WTC11 (cell line): ENCODE data around the gene GLYATL2. TPM values are rescaled to one million over a fixed set of nuclear protein-coding genes. Genes with fewer than 3 reads are reported as not detected.

Experiments used
- ATAC-seq: fragments of 200-7000 bp; cut with Tn5 transposase; 2 replicates; pipeline ENCODE4 v1.10.0; 2021; ENCODE audit warnings: mild to moderate bottlenecking, moderate library complexity
- CTCF ChIA-PET: fragments of 300-600 bp; sonication (Branson Sonifier 250); formaldehyde crosslinking; loops from one replicate; lab custom pipeline; 2021; ENCODE audit warnings: antibody characterized with exemption; lab: Charles Lee
- POLR2A ChIA-PET: fragments of 350-600 bp; sonication (Branson Sonifier 250); formaldehyde crosslinking; loops from one replicate; lab custom pipeline; 2021; ENCODE audit warnings: antibody characterized with exemption; lab: Charles Lee
- DNase-seq: peaks from one replicate; pipeline ENCODE4 v3.0.0; 2021; ENCODE audit warnings: low spot score
- H3K27ac Mint-ChIP-seq: 2 replicates; pipeline ENCODE4 v1.8.0; 2021; ENCODE audit warnings: mixed read lengths
- H3K27me3 Mint-ChIP-seq: 2 replicates; pipeline ENCODE4 v1.8.0; 2021; ENCODE audit warnings: low read depth, mild to moderate bottlenecking, moderate library complexity, mixed read lengths
- H3K36me3 Mint-ChIP-seq: 2 replicates; pipeline ENCODE4 v1.8.0; 2021; ENCODE audit warnings: mixed read lengths
- H3K4me1 Mint-ChIP-seq: 2 replicates; pipeline ENCODE4 v1.8.0; 2022; ENCODE audit warnings: mixed read lengths
- H3K4me3 Mint-ChIP-seq: 2 replicates; pipeline ENCODE4 v1.8.0; 2021; ENCODE audit warnings: mild to moderate bottlenecking, moderate library complexity, mixed read lengths
- H3K9me3 Mint-ChIP-seq: 2 replicates; pipeline ENCODE4 v1.8.0; 2021; ENCODE audit warnings: mixed read lengths
- ATF2 ChIP-seq: sonication (generic); formaldehyde crosslinking; IDR thresholded peaks from 2 replicates; pipeline ENCODE4 v1.8.1; 2022; ENCODE audit warnings: low read depth, missing genetic modification reagents, borderline replicate concordance
- CBFB ChIP-seq: sonication (generic); formaldehyde crosslinking; IDR thresholded peaks from 2 replicates; pipeline ENCODE4 v1.8.1; 2022; ENCODE audit warnings: mild to moderate bottlenecking, low read depth, missing genetic modification reagents
- CTCF ChIP-seq: fragments of 200-600 bp; IDR thresholded peaks from 2 replicates; pipeline ENCODE4 v1.8.0; 2022; ENCODE audit warnings: antibody characterized with exemption
- EMX1 ChIP-seq: fragments of 250-450 bp; sonication (Bioruptor Pico); IDR thresholded peaks from 2 replicates; pipeline ENCODE4 v1.8.0; 2021; ENCODE audit warnings: mild to moderate bottlenecking
- GRHL2 ChIP-seq: fragments of 250-450 bp; sonication (Bioruptor Pico); IDR thresholded peaks from 2 replicates; pipeline ENCODE4 v1.8.0; 2022; ENCODE audit warnings: mild to moderate bottlenecking, moderate library complexity; ENCODE audit not compliant: insufficient replicate concordance, severe bottlenecking
- JUN ChIP-seq: sonication (generic); formaldehyde crosslinking; IDR thresholded peaks from 2 replicates; pipeline ENCODE4 v1.8.0; 2023; ENCODE audit warnings: mild to moderate bottlenecking, missing genetic modification reagents
- MYBL2 ChIP-seq: sonication (generic); formaldehyde crosslinking; IDR thresholded peaks from 2 replicates; pipeline ENCODE4 v1.8.1; 2023; ENCODE audit warnings: mild to moderate bottlenecking, moderate library complexity, missing genetic modification reagents
- NFATC4 ChIP-seq: fragments of 250-450 bp; sonication (Bioruptor Pico); IDR thresholded peaks from 2 replicates; pipeline ENCODE4 v1.9.0; 2021; ENCODE audit warnings: mild to moderate bottlenecking
- NFYB ChIP-seq: sonication (generic); formaldehyde crosslinking; conservative IDR thresholded peaks from 2 replicates; pipeline ENCODE4 v1.8.0; 2022; ENCODE audit warnings: low read depth, missing genetic modification reagents
- NR1H2 ChIP-seq: sonication (generic); formaldehyde crosslinking; IDR thresholded peaks from 2 replicates; pipeline ENCODE4 v1.9.0; 2021; ENCODE audit warnings: mild to moderate bottlenecking, moderate library complexity, missing genetic modification reagents
- NR3C1 ChIP-seq: sonication (generic); formaldehyde crosslinking; conservative IDR thresholded peaks from 2 replicates; pipeline ENCODE4 v1.8.1; 2023; ENCODE audit warnings: low read depth, mild to moderate bottlenecking, missing genetic modification reagents
- RELA ChIP-seq: sonication (generic); formaldehyde crosslinking; IDR thresholded peaks from 2 replicates; pipeline ENCODE4 v1.8.1; 2022; ENCODE audit warnings: missing genetic modification reagents, mild to moderate bottlenecking, borderline replicate concordance
- STAT6 ChIP-seq: sonication (generic); formaldehyde crosslinking; conservative IDR thresholded peaks from 2 replicates; pipeline ENCODE4 v1.8.1; 2023; ENCODE audit warnings: mild to moderate bottlenecking, low read depth, missing genetic modification reagents, moderate library complexity
- TCF7 ChIP-seq: sonication (generic); formaldehyde crosslinking; IDR thresholded peaks from 2 replicates; pipeline ENCODE4 v1.8.0; 2022; ENCODE audit warnings: mild to moderate bottlenecking, low read depth, missing genetic modification reagents, moderate library complexity
- ZBTB43 ChIP-seq: sonication (generic); formaldehyde crosslinking; IDR thresholded peaks from 2 replicates; pipeline ENCODE4 v1.8.1; 2023; ENCODE audit warnings: mild to moderate bottlenecking, missing genetic modification reagents
- ZNF263 ChIP-seq: sonication (generic); formaldehyde crosslinking; IDR thresholded peaks from 2 replicates; pipeline ENCODE4 v1.8.1; 2022; ENCODE audit warnings: low read depth, mild to moderate bottlenecking, moderate library complexity, missing genetic modification reagents
- ZNF396 ChIP-seq: fragments of 250-450 bp; sonication (Bioruptor Pico); IDR thresholded peaks from 2 replicates; pipeline ENCODE4 v1.8.0; 2021; ENCODE audit warnings: mild to moderate bottlenecking, moderate library complexity, borderline replicate concordance
- total RNA-seq: library from RNA; stranded (reverse); gene quantifications from 3 replicates; pipeline ENCODE4 v1.2.3, GENCODE V29; 2021
- TF ChIP-seq, protein P1 (sequence below): sonication (generic); formaldehyde crosslinking; IDR thresholded peaks from 2 replicates; pipeline ENCODE4 v1.8.1; 2023; ENCODE audit warnings: mild to moderate bottlenecking, missing genetic modification reagents
- TF ChIP-seq, protein P2 (sequence below): sonication (generic); formaldehyde crosslinking; IDR thresholded peaks from 2 replicates; pipeline ENCODE4 v1.8.0; 2022; ENCODE audit warnings: missing genetic modification reagents
- TF ChIP-seq, protein P3 (sequence below): sonication (generic); formaldehyde crosslinking; IDR thresholded peaks from 2 replicates; pipeline ENCODE4 v1.8.0; 2022; ENCODE audit warnings: mild to moderate bottlenecking, missing genetic modification reagents

The GLYATL2 gene
- total RNA-seq, 1 experiment from 2014 or later, result 0.20 TPM

DNA sequence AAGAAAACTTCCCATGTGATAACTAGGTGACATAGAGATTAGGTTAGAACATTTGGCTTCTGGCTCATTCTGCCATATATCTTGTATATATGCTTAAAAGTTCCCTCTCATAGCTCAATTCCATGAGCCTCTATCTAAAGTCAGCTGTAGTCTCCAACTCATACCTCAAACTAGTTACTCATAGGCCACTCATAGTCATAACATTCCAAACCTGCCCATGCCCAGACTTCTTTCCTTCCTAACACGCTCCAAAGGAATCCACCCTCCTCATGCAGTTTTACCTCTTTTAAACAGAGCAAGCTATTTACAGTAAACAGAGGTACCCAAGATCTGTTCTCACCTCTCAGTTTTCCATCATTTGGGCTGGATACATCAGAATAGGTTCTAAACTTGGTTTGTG, 39.4 kb downstream of the GLYATL2 start (continued):
- TF ChIP-seq TCF7 (CRISPR knock-in tag) (no peak), GRHL2 (CRISPR knock-in tag) (no peak), NR1H2 (CRISPR knock-in tag) (no peak), RELA (CRISPR knock-in tag) (no peak), ZNF263 (CRISPR knock-in tag) (no peak), NR3C1 (no peak)
- TF ChIP-seq, protein P1, sequence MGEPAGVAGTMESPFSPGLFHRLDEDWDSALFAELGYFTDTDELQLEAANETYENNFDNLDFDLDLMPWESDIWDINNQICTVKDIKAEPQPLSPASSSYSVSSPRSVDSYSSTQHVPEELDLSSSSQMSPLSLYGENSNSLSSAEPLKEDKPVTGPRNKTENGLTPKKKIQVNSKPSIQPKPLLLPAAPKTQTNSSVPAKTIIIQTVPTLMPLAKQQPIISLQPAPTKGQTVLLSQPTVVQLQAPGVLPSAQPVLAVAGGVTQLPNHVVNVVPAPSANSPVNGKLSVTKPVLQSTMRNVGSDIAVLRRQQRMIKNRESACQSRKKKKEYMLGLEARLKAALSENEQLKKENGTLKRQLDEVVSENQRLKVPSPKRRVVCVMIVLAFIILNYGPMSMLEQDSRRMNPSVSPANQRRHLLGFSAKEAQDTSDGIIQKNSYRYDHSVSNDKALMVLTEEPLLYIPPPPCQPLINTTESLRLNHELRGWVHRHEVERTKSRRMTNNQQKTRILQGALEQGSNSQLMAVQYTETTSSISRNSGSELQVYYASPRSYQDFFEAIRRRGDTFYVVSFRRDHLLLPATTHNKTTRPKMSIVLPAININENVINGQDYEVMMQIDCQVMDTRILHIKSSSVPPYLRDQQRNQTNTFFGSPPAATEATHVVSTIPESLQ (CRISPR knock-in tag), result no peak
- TF ChIP-seq, all 79 proteins: peak for 0

DNA sequence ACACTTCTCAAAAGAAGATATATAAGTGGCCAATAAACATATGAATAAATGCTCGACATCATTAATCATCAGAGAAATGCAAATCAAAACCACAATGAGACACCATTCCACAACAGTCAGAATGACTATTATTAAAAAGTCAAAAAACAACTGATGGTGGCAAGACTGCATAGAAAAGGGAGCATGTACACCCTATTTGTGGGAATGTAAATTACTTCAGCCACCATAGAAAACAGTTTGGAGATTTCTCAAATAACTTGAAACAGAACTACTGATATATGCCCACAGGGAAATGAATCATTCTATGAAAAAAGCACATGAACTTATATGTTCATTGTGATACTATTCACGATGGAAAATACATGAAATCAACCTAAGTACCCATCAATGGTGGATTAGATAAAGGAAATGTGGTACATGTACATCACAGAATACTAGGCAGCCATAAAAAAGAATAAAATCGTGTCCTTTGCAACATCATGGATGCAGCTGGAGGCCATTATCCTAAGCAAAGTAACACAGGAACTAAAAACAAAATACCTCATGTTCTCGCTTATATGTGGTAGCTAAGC, 42.4 kb downstream of the GLYATL2 start:
- H3K27me3 Mint-ChIP-seq, result no peaks in the 10 kb centered on the region
- ChIA-PET CTCF (no interaction called here), POLR2A (no interaction called here)
- H3K27ac Mint-ChIP-seq, result no peak overlapping the region
- H3K4me1 Mint-ChIP-seq, result peaks cover 17% of the 10 kb centered on the region
- TF ChIP-seq ZNF396 (no peak), MYBL2 (CRISPR knock-in tag) (no peak), NR1H2 (CRISPR knock-in tag) (no peak), EMX1 (CRISPR knock-in tag) (no peak), ZBTB43 (CRISPR knock-in tag) (no peak), TCF7 (CRISPR knock-in tag) (no peak), NFATC4 (no peak), NR3C1 (no peak), NFYB (CRISPR knock-in tag) (no peak)
- TF ChIP-seq, protein P2, sequence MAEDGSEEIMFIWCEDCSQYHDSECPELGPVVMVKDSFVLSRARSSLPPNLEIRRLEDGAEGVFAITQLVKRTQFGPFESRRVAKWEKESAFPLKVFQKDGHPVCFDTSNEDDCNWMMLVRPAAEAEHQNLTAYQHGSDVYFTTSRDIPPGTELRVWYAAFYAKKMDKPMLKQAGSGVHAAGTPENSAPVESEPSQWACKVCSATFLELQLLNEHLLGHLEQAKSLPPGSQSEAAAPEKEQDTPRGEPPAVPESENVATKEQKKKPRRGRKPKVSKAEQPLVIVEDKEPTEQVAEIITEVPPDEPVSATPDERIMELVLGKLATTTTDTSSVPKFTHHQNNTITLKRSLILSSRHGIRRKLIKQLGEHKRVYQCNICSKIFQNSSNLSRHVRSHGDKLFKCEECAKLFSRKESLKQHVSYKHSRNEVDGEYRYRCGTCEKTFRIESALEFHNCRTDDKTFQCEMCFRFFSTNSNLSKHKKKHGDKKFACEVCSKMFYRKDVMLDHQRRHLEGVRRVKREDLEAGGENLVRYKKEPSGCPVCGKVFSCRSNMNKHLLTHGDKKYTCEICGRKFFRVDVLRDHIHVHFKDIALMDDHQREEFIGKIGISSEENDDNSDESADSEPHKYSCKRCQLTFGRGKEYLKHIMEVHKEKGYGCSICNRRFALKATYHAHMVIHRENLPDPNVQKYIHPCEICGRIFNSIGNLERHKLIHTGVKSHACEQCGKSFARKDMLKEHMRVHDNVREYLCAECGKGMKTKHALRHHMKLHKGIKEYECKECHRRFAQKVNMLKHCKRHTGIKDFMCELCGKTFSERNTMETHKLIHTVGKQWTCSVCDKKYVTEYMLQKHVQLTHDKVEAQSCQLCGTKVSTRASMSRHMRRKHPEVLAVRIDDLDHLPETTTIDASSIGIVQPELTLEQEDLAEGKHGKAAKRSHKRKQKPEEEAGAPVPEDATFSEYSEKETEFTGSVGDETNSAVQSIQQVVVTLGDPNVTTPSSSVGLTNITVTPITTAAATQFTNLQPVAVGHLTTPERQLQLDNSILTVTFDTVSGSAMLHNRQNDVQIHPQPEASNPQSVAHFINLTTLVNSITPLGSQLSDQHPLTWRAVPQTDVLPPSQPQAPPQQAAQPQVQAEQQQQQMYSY (CRISPR knock-in tag), result no peak
- H3K36me3 Mint-ChIP-seq, result peaks cover 8% of the 10 kb centered on the region
- DNase-seq (no peak), ATAC-seq (no peak)
- H3K9me3 Mint-ChIP-seq, result peaks cover 61% of the 10 kb centered on the region
- no peak overlapping the region for H3K4me3 Mint-ChIP-seq

- no peak for DNase-seq
- H3K27me3 Mint-ChIP-seq, result no peaks in the 10 kb centered on the region
- H3K27ac Mint-ChIP-seq, result no peak overlapping the region
- ChIA-PET CTCF (no interaction called here), POLR2A (no interaction called here)
- no peak overlapping the region for H3K4me3 Mint-ChIP-seq
- H3K36me3 Mint-ChIP-seq, result peaks cover 8% of the 10 kb centered on the region
- H3K9me3 Mint-ChIP-seq, result peaks cover 53% of the 10 kb centered on the region
- peaks cover 24% of the 10 kb centered on the region for H3K4me1 Mint-ChIP-seq
- ATAC-seq, result no peak
- TF ChIP-seq JUN (CRISPR knock-in tag) (no peak), STAT6 (CRISPR knock-in tag) (no peak), CBFB (CRISPR knock-in tag) (no peak), CTCF (no peak), ATF2 (CRISPR knock-in tag) (no peak)
- TF ChIP-seq, protein P3, sequence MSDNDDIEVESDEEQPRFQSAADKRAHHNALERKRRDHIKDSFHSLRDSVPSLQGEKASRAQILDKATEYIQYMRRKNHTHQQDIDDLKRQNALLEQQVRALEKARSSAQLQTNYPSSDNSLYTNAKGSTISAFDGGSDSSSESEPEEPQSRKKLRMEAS (CRISPR knock-in tag), result no peak
Observed at GRCh38 chr11:58801302-58801701, 43.2 kb downstream of the GLYATL2 start.
